ENCODE results near the gene GINS2. TPM values are rescaled to one million over a fixed set of nuclear protein-coding genes. Genes with fewer than 3 reads are reported as not detected.

Gene GINS2
- total and polyA plus RNA-seq, 9 donors, result 0.23 to 1.6 (median 1.4) TPM

DNA sequence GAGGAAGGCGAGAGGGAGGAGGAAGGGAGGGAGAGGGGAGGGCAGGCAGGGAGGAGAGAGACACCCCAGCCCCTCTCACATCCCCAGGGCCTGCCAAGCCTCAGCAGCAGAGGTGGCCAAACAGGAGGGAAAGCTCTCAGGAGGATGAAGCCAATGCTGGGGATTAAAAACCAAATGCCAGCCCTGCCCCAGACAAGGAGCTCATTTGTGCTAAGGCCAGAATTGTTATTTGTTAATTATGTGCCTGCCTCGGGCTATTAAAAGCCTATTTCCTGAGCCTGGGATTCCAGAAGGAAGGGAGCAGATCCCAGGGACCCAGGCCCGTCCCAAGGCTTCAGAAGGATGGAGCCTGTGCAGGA lies 27.9 kb upstream of the GINS2 start:
- H3K36me3 ChIP-seq, result no peaks in the 10 kb centered on the region
- intact Hi-C loops (cut with DNase I), result loop anchor here in 2 of 4 donors (5.0 to 10.0 kb wide), 2 partner anchors 444 to 612 kb away; no protein-coding TSS in a partner anchor
- H3K27me3 ChIP-seq, result no peaks in the 10 kb centered on the region
- no peak for DNase-seq
- TF ChIP-seq, protein P1, sequence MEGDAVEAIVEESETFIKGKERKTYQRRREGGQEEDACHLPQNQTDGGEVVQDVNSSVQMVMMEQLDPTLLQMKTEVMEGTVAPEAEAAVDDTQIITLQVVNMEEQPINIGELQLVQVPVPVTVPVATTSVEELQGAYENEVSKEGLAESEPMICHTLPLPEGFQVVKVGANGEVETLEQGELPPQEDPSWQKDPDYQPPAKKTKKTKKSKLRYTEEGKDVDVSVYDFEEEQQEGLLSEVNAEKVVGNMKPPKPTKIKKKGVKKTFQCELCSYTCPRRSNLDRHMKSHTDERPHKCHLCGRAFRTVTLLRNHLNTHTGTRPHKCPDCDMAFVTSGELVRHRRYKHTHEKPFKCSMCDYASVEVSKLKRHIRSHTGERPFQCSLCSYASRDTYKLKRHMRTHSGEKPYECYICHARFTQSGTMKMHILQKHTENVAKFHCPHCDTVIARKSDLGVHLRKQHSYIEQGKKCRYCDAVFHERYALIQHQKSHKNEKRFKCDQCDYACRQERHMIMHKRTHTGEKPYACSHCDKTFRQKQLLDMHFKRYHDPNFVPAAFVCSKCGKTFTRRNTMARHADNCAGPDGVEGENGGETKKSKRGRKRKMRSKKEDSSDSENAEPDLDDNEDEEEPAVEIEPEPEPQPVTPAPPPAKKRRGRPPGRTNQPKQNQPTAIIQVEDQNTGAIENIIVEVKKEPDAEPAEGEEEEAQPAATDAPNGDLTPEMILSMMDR (IDR thresholded peaks at IDR 0.05), result no peak
- TF ChIP-seq EP300 (IDR thresholded peaks at IDR 0.05) (no peak), POLR2A (IDR thresholded peaks at IDR 0.05) (no peak)
- WGBS, 3 donors, result 33 to 70% (median 52%) methylated on average over 3 of the region's 3 CpGs
- no peaks in the 10 kb centered on the region for H3K9me3 ChIP-seq
- H3K4me3 ChIP-seq, result no peak overlapping the region
- no peaks in the 10 kb centered on the region for H3K4me1 ChIP-seq (ENCODE audit: insufficient read depth)
- no peak overlapping the region for H3K27ac ChIP-seq

DNA sequence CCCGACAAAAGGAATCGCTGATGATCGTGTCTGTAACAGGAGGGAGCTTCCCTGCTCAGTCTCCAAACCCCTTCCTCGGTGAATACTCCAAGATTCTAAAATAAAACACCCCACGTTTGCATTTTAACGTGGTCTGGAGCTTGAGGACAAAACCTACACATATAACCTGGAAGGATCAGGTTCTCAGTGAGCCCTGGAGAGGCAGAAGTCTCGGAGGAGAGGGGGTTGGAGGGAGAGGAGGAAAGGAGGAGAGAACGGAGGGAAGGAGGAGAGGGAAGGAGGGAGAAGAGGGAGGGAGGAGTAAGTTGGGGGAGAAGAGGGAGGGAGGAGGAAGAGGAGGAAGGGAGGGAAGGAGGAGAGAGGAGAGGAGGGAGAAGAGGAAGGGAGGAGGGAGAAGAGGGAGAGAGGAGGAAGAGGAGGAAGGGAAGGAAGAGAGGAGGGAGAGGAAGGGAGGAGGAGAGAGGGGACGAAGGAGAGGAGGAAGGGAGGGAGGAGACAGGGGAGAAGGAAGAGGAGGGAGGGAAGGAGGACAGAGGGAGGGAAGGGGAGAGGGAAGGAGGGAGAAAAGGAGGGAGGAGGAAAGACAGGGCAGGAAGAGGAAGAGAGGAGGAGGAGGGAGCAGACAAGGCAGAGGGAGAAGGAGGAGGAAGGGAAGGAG lies 27.4 kb upstream of the GINS2 start:
- WGBS, 3 donors, result 18 to 32% (median 27%) methylated on average over 9 of the region's 9 CpGs
- intact Hi-C loops (cut with DNase I), result loop anchor here in 2 of 4 donors (5.0 to 10.0 kb wide), 2 partner anchors 444 to 611 kb away; no protein-coding TSS in a partner anchor
- Histone ChIP-seq H3K9me3 (no peaks in the 10 kb centered on the region), H3K36me3 (no peaks in the 10 kb centered on the region), H3K4me3 (no peak overlapping the region), H3K27me3 (no peaks in the 10 kb centered on the region), H3K27ac (no peak overlapping the region), H3K4me1 (ENCODE audit: insufficient read depth) (no peaks in the 10 kb centered on the region)
- TF ChIP-seq EP300 (IDR thresholded peaks at IDR 0.05) (no peak), POLR2A (IDR thresholded peaks at IDR 0.05) (no peak)
- TF ChIP-seq, protein P1 (IDR thresholded peaks at IDR 0.05), result no peak
- no peak for DNase-seq

DNA sequence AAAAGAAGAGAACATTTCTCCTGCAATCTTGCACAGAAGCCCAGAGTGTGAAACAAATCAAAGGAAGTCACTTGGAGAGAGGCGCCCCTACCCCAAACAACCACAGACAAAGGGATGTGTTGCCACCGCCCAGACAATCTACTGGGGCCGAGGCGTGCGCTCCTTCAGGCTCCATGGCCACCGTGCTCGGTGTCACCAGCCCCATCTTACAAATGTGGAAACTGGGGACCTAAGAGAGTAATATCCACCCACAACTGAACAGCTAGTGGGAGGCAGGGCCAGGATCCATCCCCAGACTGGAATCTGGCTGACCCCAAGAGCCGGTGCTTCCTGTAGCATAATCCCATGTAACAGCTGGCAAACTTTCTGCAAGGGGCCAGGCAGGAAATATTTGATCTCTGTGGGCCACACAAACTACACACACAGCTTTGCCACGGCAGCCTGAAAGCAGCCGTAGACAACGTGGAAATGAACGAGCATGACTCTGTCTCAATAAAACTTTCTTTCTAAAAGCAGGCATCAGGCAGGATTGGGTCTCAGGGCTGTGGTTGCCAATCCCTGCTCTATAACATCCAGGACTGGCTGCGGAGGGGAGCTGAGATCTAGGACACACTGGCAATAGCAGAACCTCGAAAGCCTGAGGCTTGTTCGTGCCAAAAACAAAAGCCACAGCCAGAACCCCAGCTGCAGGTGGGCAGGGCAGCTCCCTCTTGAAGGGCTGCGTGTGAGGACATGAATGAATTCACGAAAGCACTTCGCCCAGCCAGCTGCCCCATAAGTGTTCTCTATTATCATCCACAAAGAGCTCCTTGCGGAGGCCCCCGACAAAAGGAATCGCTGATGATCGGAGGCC lies 26.6 kb upstream of the GINS2 start:
- no peak for DNase-seq
- intact Hi-C loops (cut with DNase I), result loop anchor here in 2 of 4 donors (5.0 to 10.0 kb wide), 2 partner anchors 443 to 611 kb away; no protein-coding TSS in a partner anchor
- WGBS, 3 donors, result 40 to 56% (median 46%) methylated on average over 22 of the region's 22 CpGs
- H3K27ac ChIP-seq, result no peak overlapping the region
- TF ChIP-seq POLR2A (IDR thresholded peaks at IDR 0.05) (no peak), EP300 (IDR thresholded peaks at IDR 0.05) (no peak)
- TF ChIP-seq, protein P1 (IDR thresholded peaks at IDR 0.05), result no peak
- no peaks in the 10 kb centered on the region for H3K9me3 ChIP-seq
- no peaks in the 10 kb centered on the region for H3K36me3 ChIP-seq
- no peaks in the 10 kb centered on the region for H3K4me1 ChIP-seq (ENCODE audit: insufficient read depth)
- H3K4me3 ChIP-seq, result no peak overlapping the region
- no peaks in the 10 kb centered on the region for H3K27me3 ChIP-seq

DNA sequence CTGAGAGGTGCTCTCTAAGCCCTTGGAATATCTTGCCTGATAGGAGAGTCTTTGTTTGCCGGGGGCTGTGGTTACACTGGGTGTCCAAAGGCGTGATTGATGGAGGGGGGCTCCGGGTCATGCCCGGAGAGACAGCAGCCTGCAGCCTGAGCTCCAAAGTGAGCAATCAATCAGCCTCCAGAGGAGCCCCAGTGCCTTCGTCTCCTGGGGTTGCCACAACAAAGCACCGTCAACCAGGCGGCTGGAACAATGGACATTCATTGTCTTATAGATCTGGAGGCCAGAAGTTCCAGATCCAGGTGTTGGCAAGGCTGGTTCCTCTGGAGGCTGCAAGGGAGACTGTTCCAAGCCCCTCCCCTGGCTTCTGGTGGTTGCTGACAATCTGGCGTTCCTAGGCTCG lies 24.0 kb upstream of the GINS2 start:
- Histone ChIP-seq H3K9me3 (no peaks in the 10 kb centered on the region), H3K4me3 (no peak overlapping the region), H3K4me1 (ENCODE audit: insufficient read depth) (no peaks in the 10 kb centered on the region), H3K36me3 (no peaks in the 10 kb centered on the region), H3K27me3 (no peaks in the 10 kb centered on the region), H3K27ac (no peak overlapping the region)
- DNase-seq, result no peak
- TF ChIP-seq POLR2A (IDR thresholded peaks at IDR 0.05), result no peak
- no peak for TF ChIP-seq EP300 (IDR thresholded peaks at IDR 0.05)
- TF ChIP-seq, protein P1 (IDR thresholded peaks at IDR 0.05), result no peak
- intact Hi-C loops (cut with DNase I), result loop anchor here in 2 of 4 donors (10.0 kb wide), 1 partner anchor 608 kb away; no protein-coding TSS in a partner anchor
- WGBS, 3 donors, result 52 to 58% (median 54%) methylated on average over 9 of the region's 9 CpGs

Data from ovary (tissue), 9 donors.